CD4-positive, alpha-beta T cell treated with Interleukin-21 for 1 hour (primary cell): ENCODE measurements around the gene SLC44A3.
"Not testable (repeated sequence)": the region's sequence is repeated elsewhere in the genome, so short reads cannot be mapped to it uniquely, and the experiment has no call there.

Experiments used
- DNase-seq: peaks from one replicate; pipeline ENCODE4 v3.0.0-alpha.2; 2020

The SLC44A3 gene

DNA sequence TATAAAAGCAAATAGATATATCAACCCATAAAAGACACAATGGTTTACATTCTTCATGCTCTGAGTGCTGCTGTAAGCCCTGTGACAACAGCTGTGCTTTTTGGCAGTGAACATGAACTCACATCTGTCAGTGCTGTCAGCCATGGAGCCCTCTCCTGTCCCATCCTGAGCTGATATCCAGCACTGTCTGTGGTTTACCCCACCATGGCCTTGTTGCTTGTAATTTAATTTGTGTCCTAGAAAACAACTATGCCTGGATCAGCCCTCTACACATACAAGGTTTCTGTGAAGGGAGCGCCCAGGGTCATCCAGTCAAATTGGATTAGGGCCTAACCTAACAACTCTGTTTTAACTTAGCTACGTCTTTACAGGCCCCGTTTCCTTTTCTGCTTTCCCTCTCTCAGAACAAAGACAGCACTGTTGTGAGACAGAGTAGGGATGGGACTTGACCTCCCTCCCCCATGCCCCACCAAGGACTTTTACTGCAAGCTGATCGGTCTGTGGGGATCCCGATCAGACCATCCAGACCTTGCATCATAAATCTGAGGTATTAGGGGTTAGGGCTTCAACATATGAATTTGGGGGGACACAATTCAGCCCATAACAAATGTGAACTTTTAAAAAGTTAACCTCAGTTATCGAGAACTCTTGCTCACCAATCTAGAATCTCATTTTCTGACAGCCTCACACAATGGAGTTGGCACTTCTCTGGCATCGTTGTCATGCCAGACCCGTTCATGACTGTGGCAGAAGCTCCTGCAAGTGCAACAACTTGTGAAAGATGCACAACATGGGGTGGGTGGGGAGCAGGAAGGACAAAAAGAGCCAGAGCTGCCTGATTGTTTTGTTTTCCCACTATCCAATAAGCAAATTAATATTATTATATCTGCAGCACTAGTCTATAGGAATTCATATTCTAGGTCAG lies 16.4 kb upstream of the SLC44A3 start:
- no peak for DNase-seq

DNA sequence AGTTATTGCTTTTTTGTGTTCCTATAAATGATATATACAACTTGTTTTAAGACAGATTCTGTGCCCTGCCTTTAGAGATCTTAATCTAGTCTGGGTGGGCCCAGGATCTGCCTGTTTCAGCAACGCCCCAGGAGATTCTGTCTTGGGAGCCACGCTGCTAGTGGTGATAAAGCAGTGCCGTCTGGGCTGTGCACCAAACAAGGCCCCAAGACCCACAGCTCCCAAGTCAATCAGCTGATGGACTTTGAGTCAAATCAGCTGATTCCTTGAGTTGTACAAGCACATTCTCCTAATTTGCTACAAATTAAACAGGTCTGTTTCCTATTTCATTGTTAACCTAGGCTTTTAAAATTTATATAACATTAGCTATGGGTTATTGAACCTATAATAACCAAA lies 15.7 kb upstream of the SLC44A3 start:
- no peak for DNase-seq

DNA sequence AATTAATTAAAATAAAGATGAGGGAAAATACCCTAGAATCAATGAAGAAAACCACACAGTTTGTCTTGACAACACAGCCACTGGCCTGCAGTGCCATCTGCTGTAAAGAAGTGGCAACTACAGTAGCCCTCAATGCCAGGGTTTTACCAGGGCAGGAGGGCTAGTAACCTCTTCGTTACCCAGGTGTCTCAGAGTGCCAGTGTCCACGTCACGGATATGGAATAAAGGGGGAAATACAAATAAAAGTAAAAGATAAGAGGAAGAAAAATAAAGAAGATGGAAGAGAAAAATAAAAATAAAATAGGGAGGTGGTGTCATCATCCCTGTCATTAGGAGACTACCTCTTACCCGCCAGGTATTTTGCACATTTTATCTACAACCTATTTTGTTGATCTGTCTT lies 14.2 kb upstream of the SLC44A3 start:
- peak; percentile 57 for DNase-seq

DNA sequence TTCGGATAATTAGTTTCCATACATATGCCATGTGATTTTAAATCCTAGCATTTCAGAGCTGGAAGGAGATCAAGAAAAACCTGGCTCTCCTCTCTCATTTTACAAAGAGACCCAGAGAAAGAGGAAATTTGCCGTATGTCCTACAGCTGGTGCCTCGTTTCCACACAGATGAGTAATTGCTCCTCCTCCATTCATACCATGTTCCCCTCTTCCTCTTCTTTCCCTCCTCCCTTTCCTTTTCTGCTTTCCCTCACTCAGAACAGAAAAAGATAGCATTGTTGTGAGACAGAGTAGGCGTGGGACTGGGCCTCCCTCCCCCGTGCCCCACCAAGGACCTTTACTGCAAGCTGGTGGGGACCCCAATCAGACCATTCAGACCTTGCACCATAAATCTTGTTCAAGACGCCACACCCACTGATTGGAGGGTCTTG lies 13.7 kb upstream of the SLC44A3 start:
- no peak for DNase-seq

DNA sequence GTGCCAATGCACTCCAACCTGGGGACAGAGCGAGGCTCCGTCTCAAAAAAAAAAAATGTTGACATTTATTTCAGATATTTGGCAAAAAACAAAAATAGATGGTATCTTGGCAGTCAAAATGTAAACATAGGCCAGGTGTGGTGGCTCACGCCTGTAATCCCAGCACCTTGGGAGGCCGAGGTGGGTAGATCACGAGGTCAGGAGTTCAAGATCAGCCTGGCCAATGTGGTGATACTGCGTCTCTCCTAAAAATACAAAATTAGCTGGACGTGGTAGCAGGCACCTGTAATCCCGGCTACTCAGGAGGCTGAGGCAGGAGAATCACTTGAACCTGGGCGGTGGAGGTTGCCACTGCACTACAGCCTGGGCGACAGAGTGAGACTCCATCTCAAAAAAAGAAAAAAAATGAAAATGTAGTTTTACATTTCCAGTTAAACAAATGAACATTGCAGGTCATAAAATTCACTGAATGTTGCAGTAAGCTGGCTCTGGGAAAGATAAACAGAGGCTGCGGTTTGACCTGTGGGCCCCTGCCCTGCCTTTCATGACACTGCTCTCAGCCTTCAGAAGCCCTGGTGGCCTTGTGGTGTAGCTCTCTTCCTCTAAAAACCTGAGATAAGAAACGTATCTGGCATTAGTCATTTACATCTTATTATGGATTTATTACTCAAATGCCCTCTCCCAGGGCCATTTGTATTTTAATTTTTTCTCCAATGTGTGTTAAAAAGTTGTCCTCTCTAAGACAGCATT lies 12.2 kb upstream of the SLC44A3 start:
- DNase-seq = no peak

DNA sequence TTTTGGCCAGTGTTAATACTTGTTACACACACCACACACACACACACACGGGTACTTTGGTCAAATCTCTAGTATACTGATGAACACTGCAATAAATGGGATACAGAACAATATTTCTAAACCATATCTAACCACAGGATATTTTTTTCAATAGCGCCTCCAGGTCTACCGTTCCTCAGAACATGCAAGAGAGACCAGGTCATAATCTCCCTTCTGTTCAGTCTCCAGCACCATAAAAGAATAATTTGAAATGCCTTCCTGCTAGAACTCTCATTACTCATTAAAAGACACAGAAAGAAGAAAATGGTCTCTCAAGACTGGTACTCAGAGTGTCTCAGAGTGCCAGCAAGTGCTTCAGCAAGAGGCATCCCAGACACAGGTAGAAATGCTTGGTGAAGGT lies 11.5 kb upstream of the SLC44A3 start:
- DNase-seq = no peak

DNA sequence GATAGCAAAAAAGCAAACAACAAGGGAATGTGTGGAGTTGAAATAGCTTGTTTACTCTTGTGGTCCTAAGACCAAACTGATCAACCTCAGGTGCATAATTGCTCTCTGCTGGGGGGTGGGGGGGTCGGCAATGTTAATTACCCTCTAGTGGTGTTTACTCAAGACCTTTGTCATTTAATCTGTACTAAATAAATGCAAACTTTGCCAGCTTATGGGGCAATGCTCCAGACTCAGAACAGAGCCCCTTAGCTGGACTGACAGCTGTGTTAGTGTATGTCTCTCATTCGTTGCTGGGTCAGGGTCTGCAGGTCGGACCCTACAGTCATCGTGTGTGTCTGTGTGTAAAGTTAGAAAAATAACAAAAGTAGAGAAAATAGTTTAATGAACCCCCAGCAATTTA lies 7.2 kb upstream of the SLC44A3 start:
- no peak for DNase-seq

DNA sequence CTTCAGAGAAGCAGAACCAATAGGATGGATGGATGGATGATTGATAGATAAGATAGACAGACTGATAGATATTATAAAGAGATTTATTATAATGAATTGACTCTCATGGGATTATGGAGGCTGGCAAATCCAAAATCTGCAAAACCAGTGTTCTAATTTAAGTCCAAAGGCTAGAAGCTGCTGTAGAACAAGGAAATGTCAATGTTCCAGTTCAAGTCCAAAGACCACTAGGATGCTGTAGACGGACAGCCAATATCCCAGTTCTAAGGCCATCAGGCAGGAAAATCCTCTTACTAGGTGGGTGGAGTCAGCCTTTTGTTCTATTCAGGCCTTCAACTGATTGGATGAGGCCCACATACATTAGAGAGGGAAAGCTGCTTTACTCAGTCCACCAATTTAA lies 4.1 kb upstream of the SLC44A3 start:
- no peak for DNase-seq

DNA sequence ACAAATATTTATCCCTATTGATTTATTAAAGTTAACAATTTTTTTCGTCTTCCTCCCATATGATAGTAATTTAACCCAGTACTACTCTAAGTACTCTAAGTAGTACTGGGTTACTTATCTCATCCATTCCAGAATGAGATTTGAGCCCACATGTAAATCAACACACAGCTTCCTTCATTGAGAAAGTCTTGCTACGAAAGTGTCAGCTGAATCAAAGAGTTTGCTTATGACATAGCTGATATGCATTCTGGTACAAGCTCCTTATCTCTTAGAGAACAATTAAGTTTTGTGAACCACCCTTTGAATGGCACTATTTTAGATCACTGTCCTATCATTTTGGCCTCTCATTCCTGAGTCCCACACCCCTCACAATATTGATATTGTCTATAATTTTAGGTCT lies 2.4 kb upstream of the SLC44A3 start:
- DNase-seq = no peak

DNA sequence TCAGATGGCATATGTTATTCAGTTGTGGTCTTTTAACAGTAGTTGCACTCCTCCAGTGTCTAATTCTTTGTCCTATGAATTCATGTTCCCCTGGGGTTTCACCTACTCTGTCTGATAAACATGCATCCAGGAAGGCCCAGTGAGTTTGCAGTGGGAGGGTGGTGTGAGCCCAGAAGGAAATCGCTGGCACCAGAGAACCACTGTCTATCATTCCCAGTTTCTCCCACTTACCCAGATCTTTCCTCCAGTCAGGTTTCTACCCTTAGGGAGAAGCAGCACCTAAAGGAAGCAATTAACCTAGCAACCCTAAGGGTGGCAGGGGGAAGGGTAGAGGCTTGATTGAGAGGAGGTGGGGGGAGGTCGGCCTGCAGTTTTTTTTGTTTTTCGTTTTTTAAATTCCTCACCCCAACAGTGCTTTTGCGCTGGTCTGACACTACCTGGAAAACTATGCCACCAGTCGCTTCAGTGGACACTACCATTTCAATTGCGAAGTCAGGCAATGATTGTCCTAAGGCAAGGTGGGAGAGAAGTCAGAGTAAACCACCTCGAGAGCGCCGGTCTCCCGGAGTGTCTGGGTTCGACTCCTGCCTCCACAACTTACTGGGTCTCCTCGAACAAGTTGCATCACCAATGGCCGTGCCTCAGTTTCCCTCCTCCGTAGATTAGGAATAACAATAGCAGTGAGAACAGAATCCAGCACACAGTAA lies 766 bp upstream of the SLC44A3 start:
- no peak for DNase-seq

DNA sequence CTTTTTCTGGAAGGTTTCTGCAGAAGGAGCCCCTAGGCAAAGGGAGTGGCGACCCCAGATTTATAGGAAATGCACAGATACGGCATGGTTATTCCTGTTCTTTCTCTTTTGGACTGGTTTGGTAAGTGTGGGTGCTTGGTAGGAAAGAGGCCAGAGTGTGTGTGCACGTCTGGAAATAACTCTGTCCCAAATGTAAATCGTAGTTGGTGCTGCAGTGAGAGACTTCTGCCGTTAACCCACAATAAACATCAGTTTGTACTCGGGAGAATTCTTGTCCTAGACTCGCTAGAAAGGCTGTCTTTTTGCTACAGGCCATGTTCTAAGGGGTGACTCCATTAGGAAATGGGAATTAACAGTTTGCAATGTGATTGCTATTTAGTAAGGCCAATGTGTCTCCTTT lies 779 bp downstream of the SLC44A3 start:
- DNase-seq = no peak

DNA sequence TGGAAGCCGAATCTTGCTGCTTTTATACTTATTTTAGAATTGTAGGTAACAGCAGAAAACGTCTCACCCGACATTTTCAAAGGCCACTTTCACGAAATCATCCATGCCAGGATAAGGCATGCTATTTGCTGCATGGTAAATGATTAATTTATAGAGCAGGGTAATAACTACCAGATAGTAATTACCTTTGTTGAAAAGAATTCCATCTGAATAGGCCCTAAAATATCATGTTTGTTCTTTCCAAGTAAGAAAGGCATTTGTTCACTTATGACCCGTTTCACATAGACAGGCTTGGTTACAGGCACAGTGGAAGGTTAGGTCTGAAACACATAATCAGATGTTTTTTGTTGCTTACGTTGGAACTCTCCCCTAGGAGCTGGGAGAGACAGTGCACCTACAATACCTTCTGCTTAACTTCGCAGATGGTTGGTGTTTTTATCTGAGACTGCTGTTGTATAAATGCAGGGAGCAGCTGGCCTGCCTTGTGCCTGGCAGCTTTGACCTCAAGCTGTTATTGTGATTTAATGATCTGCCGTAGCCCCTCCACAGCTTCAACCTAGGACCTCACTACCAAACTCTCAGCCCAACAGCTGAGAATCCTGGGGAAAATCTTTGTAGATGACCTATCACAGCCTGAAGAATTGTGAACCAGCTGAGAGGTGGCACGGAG lies 1.6 kb downstream of the SLC44A3 start:
- DNase-seq = no peak

DNA sequence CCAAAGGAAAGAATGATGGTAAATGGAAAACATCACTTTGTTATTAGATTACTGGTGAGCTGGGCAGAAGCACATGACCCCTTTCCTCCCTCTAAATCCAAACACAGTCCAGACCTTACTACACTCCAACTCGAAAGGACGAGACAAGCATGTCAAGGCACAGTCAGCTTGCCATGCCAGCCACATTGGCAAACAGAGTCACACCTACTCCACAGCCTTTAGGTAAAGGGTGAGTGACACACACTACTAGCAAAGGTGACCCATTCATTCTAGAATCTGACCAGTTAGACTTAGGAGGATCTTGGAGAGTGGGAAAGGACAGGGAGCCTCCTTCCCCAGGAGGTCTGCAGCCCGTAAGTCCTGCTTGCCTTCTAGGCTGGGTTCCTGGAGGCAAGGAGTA lies 3.0 kb downstream of the SLC44A3 start:
- DNase-seq = no peak

DNA sequence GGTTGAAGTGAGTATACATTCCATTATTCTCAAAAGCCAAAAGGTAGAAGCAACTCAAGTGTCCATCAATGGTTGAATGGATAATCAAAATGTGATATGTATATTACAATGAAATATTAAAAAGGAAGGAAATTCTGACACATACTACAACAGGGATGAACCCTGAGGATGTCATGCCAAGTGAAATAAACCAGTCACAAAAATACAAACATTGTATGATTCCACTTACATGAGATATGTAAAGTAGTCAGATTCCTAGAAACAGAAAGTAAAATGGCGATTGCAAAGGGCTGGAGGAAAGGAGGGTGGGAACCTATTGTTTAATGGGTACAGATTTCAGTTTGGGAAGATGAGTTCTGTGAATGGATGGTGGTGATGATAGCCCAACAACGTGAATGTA lies 5.8 kb downstream of the SLC44A3 start:
- no peak for DNase-seq

DNA sequence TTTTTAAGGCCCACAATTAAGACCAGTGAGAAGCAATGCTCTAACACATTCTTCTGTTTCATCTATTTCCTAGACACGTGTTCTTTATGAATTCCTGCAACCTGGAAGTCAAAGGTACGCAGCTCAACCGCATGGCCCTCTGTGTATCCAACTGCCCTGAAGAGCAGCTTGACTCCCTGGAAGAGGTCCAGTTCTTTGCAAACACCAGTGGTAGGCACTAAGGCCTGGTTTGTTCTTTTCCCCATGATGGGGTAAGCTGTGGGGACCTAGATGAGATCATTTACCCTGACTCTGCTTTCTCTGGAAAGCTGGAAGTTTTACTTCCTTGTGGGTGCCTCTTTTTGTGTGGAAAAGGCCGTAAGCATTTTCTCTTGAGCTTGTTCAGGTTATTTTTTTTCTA lies 7.3 kb downstream of the SLC44A3 start:
- no peak for DNase-seq

DNA sequence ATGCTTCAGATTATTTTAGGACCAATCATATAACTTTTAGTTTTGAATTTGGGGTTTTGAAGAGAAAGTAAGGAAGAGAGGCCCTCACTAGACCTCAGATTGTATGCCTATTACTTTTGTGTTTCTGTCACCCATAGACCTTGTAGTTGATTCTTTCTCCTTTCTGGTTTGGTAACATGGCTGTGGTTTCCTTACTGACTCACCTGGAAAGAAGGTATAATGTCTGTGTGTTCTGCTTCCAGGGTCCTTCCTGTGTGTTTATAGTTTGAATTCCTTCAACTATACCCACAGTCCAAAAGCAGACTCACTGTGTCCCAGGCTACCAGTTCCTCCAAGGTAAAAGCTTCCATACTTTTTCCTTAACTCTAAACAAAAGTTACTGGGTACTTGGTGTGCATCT lies 8.1 kb downstream of the SLC44A3 start:
- no peak for DNase-seq

DNA sequence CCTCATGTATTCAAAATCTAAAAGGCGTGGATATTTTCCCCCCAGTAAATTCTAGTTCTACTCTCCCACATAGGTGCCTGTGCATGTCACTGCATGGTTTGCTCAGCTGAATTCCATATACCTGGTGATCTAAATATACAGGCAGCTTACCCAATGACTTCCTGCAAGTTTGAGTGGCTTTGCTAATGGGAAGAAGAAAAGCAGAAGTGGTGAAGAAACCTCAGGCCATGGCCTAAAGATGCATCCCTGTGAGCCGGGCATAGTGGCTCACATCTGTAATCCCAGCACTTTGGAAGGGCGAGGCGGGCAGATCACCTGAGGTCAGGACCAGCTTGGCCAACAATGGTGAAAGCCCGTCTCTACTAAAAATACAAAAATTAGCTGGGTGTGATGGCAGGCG lies 11.5 kb downstream of the SLC44A3 start:
- no peak for DNase-seq

DNA sequence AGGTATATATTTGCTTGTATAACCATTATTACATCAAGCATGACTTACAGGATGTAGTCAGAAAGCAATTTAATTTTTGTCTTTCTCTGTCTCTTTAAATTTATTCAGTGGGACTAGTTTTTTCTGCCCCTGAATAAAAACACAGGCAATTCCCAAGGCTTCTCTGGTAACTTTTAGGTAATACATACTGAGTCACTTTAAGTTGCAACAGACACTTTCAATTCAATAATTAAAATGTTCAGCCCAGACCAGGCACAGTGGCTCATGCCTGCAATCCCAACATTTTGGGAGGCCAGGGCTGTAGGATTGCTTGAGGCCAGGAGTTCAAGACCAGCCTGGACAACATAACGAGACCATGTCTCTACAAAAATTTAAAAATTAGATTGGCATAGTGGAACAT lies 12.3 kb downstream of the SLC44A3 start:
- DNase-seq = no peak

DNA sequence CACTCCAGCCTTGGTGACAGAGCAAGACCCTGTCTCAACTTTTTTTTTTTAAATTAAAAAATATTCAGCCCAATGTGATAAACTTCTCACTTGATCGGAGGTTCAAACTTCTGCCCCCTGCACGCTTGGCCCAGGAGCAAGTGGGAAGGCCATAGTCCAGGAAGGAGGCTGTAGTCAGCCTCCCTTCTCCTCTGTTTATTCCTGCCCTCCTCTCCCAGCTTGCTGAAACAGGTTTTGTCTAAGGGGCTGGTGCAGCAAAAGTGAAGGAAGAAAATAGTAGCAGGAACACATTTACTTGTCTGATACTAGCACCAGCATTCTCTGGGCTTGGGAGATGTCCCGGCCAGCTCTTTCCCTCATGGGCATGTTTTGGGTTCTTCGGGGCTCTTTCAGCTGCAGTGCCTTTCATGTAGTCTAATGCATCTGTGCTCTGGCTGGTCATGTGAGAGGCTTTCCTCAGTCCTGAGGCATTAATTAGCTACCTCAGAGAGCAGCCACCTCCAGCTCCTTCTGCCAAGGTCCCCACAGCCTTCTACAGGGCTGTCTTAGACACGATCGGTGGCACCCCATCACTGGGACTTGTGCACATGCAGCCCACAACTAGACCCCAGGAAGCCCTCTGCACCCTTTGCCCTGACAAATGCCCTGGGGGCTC lies 12.9 kb downstream of the SLC44A3 start:
- no peak for DNase-seq

DNA sequence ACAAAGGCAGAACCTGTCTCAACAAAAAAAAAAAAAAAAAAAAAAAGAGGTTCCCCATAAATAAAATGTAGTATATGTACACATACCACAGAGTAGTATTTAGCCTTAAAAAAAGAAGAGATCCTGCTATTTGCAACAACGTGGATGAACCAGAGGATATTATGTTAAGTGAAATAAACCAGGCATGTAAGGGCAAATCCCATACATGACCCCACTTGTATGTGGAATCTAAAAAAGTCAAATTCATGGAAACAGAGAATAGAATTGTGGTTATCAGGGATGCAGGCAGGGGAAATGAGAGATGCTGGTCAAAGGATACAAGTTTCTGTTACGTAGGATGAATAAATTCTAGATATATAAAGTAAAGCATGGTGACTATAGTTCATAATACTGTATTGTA lies 16.7 kb downstream of the SLC44A3 start:
- DNase-seq = no peak

DNA sequence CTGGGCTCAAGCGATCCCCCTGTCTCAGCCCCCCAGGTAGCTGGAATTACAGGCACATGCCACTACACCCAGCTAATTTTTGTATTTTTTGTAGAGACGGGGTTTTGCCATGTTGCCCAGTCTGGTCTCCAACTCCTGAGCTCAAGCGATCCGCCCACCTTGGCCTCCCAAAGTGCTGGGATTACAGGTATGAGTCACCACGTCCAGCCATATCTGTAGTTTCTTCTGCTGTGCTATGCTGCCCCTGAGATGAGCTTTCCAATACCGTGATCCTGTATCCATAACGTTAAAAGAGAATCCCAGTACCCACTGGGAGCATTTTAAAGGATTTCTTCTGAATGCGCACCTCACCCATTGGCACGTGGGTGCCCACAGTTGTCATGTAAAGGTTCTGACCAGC lies 20.2 kb downstream of the SLC44A3 start:
- not testable (repeated sequence) for DNase-seq

DNA sequence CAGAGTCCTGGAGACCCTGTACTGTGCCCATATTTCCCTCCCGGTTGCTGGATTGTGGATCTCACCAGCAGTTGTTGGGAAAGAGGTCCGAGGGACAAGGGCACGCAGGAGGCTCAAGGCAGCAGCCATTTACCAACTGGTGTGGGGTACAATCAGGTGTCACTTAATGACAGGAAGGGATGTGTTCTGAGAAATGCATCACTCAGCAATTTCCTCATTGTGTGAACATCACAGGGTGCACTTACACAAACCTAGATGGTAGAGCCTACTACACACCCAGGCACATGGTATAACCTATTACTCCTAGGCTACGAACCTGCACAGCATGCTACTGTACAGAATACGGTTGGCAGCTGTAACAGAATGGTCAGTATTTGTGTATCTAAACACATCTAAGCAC lies 20.7 kb downstream of the SLC44A3 start:
- no peak for DNase-seq

DNA sequence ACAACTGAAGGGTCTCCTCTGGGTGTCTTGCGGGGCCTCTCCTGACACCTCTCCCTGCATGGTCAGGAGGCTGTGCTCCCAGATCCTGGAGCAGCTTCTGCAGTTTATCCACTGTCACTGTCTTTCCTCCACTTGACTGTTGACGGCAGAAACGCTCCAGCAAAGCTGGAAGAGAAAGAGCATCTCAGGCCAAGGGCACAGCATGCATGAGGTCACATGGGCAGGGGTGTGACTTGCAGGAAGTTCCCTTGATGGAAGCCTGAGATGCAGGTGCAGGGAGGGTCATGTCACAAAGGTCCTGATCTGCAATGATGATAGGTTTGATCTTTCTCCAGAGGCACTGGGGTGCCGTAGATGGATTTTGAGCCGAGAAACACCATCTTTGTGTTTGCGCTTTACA lies 23.3 kb downstream of the SLC44A3 start:
- DNase-seq = no peak
